Activated effector memory CD4-positive, alpha-beta T cell treated with Interleukin-2 at 50 U/mL for 16 hours (primary cell): Measurements from ENCODE around the gene ILDR2.

Source experiments
- DNase-seq: peaks from one replicate; pipeline ENCODE4 v3.0.0-alpha.2; 2020

The ILDR2 gene

DNA sequence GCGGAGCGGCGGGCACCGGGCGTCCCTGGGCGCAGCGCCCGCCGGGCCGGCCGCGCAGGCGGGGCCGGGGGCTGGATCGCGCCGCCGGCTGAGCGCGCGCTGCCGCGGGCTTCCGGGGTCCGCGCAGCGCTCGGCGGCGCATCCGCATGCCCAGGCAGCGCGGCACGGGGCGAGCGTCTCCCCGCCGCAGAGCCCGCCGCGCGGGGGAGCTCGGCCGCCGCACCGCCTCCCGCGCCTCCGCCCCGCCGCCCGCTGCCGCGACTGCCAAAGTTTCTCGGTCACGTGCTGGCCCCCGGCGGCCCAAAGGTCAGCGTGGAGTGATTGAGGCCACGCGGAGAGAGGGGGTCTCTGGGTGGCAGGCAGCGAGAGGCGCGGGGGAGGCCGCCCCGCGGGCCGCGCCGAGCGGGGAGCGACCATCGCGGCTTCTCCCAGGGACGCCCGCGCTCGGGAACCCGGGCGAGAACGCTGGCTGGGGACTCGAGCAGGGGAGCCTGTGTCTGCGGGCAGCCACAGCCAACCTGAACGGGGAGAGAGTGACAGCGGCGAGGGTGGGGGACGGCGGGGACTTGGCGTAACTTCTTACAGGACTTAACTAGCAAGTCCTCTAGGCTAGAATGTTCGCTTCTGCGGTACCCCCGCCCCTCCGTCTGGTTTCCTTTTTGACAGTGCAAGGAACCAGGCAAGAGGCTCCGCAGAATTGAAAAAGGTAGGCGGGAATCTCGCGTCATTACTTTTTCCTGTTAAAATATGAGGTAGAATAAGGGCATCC is at the start of gene ILDR2:
TSS of gene ILDR2 (minus strand) at position 180 of the 769 bp plus-strand sequence. CDS start 272 bp downstream, outside the sequence.
- DNase-seq: peak; percentile 33

DNA sequence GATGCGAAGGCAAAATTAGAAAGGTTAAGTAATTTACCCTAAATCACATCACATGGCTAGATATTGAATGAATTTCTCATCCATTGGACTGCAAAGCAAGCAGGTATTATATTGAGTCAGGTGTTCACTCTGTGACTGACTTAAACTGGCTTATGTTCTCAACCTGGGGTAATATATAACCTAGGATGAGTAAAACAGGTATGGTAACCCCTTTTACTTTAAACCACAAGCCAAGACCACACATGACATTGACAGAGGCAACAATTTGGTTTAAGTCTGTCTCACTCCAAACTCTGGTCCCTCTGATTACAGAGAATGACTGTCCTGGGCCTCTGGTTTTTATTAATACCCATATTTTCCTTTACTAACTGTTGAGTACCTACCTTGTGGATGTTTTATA is 47.0 kb upstream of the ILDR2 start:
- no peak for DNase-seq

DNA sequence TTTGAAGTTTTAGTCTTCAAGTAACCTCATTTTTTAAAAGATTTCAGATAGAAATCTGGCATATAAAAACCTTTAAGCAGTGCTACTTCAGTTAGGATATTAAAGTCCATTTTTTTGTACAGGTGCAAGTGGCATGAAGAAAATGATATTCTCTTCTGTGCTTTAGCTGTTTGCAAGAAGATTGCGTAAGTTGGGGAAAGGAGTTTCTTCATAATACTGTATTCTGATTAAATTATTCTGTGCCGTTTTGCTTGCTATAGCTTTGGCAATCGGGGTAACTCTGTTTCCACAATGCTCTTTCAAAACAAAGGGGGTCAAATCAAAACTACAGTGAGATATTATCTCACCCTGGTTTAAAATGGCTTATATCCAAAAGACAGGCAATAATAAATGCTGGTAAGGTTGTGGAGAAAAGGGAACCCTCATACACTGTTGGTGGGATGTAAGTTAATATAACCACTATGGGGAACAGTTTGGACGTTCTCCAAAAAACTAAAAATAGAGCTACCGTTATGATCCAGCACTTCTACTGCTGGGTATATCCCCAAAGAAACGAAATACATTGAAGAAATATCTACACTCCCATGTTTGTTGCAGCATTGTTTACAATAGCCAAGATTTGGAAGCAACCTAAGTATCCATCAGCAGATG is 40.9 kb upstream of the ILDR2 start:
- no peak for DNase-seq

- DNase-seq: no peak
Observed at GRCh38 chr1:167013108-167013929, 38.0 kb upstream of the ILDR2 start.

GRCh38 chr1:167012570-167012969 is 37.2 kb upstream of the ILDR2 start:
- DNase-seq: no peak

GRCh38 chr1:167011560-167012191 is 36.3 kb upstream of the ILDR2 start:
- no peak for DNase-seq

DNA sequence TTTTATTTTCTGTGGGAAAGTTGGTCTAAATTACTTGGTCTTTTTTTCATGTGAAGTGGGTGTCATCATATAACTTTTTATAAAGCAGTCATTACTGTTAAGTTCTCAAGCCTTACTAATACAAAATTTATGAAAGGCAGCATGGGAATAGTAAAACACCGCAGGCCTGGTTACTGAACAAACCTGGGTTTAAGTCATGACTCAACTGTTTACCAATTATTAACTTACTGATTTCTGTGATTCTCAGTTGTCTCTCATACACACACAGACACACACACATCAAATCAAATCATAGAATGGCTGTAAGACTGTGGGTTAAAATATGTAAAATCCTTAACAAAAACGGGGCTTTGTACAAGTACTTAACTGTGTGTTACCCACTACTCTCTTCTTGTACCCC is 28.4 kb upstream of the ILDR2 start:
- DNase-seq: no peak

DNA sequence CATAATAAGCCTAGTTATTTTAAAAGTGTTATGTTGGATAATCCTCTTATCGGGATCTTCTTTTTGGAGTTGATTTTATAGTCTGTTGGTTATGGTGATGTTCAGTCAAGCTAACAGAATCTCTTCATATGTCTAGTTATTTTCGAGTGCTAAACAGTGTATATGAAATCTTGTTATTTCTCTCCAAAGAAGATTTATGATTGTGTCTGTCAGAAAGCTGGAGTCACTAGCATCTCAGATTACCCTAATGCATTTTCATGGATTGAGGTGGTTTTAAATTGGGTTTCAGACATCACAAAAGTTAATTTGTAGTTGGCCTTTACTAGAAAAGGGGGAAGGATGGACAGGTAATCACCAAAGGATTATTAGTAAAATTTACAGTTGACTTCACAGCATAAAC is 27.0 kb upstream of the ILDR2 start:
- DNase-seq: no peak

DNA sequence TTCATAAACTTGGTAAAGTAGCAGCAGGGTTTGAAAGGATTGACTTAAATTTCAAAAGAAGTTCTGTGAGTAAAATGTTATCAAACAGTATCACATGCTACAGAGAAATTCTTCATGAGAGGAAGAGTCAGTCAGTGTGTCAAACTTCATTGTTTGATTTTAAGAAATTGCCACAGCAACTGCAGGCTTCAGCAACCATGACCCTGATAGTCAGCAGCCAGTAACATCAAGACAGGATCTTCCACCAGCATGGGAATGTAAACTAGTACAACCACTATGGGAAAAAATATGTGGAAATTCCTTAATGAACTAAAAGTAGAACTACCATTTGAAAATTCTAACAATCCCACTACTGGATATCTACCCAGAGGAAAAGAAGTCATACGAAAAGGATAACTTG is 25.2 kb upstream of the ILDR2 start:
- no peak for DNase-seq

- DNase-seq: no peak
Observed at GRCh38 chr1:166999500-167000055, 24.2 kb upstream of the ILDR2 start.

GRCh38 chr1:166999075-166999474 is 23.7 kb upstream of the ILDR2 start:
- DNase-seq: no peak

DNA sequence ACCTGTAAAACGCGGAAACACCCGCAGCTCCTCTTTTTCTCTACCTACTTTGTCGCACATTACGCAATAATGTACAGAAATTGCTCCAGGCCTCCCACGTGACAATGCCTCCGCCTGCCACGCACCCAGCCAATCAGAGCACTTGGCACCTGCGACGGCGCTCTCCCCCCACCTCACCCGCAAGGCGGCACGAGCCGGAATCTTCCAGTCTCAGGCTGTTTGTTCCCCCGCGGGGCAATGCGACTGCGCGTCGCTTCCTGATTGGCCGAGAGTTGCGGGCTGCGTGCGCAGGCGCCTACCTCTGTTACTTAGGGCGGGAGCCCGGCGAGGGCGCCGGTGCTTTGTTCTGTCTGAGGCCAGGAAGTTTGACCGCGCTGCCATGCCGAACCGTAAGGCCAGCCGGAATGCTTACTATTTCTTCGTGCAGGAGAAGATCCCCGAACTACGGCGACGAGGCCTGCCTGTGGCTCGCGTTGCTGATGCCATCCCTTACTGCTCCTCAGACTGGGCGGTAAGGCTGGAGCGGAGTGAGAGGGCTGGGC is 13.7 kb upstream of the ILDR2 start, which contains the start of gene MAEL:
TSS of gene MAEL (plus strand) at position 307 of the 542 bp plus-strand sequence. CDS start at position 380, 73 bp downstream.
- DNase-seq: no peak

GRCh38 chr1:166981589-166981988 is 6.2 kb upstream of the ILDR2 start:
- DNase-seq: no peak

- DNase-seq: no peak
Observed at GRCh38 chr1:166980818-166981217, 5.5 kb upstream of the ILDR2 start.

DNA sequence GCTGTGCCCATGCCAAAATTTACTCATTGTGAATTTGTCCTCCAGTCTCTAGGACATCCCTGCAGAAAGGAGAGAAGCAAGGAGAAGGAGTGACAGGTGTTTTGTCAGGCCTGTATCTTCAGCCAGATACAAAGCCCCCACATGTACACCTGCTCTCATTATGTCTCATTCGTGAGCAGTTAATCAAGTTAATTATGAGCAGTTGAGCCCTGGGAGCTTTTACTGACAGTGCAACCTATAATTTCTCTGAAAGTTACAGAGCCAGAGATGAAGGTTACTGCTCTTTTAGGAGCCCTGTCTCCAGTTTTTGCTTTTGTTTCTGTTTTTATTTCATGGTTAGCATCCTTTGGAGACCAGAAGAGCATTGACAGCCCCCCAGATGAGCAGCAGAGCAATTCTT is 5.0 kb upstream of the ILDR2 start:
- no peak for DNase-seq

DNA sequence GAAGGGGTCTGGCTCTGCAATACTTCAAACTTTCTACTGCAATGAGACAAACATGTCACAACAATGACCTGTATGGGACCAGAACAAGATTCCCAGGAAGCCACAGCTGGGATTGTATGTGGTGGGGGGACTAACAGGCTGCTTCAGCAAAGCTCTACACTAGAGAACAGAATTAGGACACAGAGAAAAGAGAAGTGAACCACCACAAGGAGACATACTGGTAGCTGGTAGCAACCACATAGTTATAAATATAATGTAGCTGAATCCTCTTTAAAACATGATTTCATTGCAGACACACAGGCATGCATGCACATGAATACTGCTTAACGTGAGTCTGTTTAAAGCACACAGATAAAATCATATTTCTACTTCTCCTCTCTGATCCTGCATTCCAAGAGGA is 3.5 kb upstream of the ILDR2 start:
- DNase-seq: no peak

GRCh38 chr1:166977951-166978350 is 2.6 kb upstream of the ILDR2 start:
- DNase-seq: no peak

DNA sequence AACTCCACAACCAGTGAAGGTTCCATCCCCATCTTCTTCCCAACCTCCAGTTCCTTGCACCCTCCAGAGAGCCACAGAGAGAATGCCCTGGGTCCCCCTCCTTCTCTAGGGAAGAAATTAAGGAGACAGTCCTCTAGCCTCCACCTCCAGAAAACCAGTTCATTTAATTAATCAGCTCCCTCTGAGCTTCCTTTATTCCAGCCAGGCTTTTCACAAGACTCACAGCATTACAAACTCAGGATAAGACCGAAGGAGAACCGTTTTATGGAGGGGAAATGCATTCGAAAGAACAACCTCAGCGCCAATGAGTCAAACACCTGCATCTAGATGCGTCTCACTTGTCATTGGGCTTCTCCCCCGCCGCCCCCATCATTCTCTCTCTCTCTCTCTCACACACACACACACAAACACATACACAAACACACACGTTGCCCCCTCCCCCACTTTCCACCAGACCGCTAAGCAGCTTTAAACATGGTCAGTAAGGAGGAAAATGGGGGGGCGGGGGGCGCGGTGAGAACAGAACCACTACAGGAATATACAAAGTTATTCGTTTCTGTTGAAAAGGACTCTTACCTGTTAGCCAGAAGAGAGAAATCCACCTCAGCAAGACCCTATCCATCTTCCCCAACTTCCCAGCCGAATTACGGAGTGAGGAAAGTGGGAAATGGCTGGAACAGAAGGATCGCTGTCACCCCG is 544 bp downstream of the ILDR2 start:
- DNase-seq: no peak

DNA sequence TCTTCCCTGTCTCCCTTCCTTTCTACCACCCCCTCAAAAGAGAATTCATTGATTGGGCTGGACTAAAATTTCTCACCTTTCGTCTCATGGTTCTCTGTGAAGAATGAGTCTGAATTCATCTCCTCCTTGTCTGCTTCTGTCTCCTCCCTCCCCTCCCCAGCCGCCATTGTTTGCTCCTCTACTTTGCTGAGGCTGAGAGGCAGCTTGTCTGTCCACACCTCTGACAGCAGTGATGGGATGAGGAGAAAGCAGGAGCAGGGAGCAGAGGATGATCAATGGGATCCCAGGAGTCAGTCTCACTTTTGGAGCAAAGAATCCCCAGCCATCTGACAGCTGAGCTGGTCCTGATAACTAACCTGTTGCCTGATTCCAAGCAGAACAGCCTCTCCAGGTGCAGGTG is 2.5 kb downstream of the ILDR2 start:
- DNase-seq: no peak

DNA sequence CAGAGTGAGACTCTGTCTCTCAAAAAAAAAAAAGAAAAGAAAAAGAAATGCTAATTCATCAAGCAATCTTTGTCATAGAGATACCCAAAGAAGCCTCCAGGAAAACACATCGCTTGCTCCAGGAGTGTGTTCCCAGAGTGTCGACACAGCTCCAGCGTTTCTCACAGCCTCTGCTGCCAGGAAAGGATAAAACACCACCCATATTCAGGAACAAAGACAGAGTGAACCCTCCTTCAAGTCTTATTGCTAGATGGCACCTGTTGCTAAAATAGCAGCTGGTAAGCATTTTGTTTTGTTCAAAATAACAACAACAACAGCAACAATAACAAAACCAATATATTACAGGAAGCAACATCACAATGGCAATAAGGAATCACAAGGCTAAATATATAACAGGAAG is 3.1 kb downstream of the ILDR2 start:
- DNase-seq: no peak

DNA sequence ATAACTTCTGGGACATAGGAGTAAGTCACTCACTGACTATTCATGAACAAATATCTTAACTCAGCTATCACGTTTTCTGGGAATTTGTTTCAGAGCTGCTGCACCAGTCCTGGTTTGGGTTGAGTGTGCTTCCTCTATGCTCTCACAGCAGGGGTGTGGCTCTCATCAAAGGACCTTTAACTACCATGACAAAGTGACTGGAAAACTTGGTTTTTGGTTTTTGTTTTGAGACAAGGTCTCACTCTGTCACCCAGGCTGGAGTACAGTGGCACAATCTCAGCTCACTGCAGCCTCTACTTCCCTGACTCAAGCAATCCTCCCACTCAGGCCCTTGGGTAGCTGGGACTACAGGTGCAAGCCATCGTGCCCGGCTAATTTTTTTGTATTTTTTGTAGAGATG is 4.1 kb downstream of the ILDR2 start:
- no peak for DNase-seq
